Erythroblast (primary cell): Measurements from ENCODE around the gene R3HDM4.

ENCODE experiments used
- GATA1 ChIP-seq: IDR thresholded peaks from 2 replicates; pipeline ENCODE4 v1.6.1; 2011; ENCODE audit warnings: low read depth, mild to moderate bottlenecking, control low read depth, low read length, moderate library complexity
- POLR2A ChIP-seq: IDR thresholded peaks from 2 replicates; pipeline ENCODE4 v1.6.1; 2011; ENCODE audit warnings: mild to moderate bottlenecking, low read length

GRCh38 chr19:900043-900301, 13.0 kb downstream of the R3HDM4 start:
- no peak for TF ChIP-seq POLR2A
- no peak for TF ChIP-seq GATA1
